H1 (cell line): ENCODE data around the gene FAM209A. TPM values are rescaled to one million over a fixed set of nuclear protein-coding genes. Genes with fewer than 3 reads are reported as not detected.

ENCODE experiments used
- CTCF ChIP-seq, 3 experiments: IDR thresholded peaks; 1 replicate in 2 of 3; 2 replicates in 1 of 3; pipeline versions ENCODE4 v1.5.1 to v1.6.1; 2011; ENCODE audit warnings: low read length in 3 of 3, mild to moderate bottlenecking in 3 of 3, inconsistent platforms in 2 of 3, low read depth in 1 of 3, moderate library complexity in 1 of 3; ENCODE audit not compliant: insufficient read depth in 1 of 3; ENCODE audit errors: control extremely low read depth in 1 of 3
- SIX5 ChIP-seq: IDR thresholded peaks from 2 replicates; pipeline ENCODE4 v1.6.1; 2011; ENCODE audit warnings: mild to moderate bottlenecking, low read depth, low read length
- polyA plus RNA-seq, 7 experiments: library from polyadenylated mRNA; depleted of rRNA in 3 of 7; stranded (reverse) in 5 of 7; unstranded in 2 of 7; fragments of >200 nt in 5 of 7; fragments of 200-250 nt in 2 of 7; gene quantifications; 1 replicate in 5 of 7; 2 replicates in 1 of 7; 4 replicates in 1 of 7; pipeline versions ENCODE4 v1.2.1 to v1.2.3, GENCODE V29; 2011 to 2013; ENCODE audit warnings: missing spikeins in 2 of 7, mixed read lengths in 2 of 7
- total RNA-seq: library from RNA; stranded (reverse); fragmentation: NEBNext Ultra II Directional; extraction: Animal tissue kit (Norgen Biotek cat#: 25700); gene quantifications from 2 replicates; pipeline ENCODE4 v1.2.1, GENCODE V29; 2021

The FAM209A gene
- total and polyA plus RNA-seq, 2 of the 8 experiments (the other 6 are each of a cell fraction or from before 2014, with no cell fraction given): 0.15 TPM; not detected in 1

GRCh38 chr20:56511926-56512325 is 12.6 kb upstream of the FAM209A start (continued):
- no peak for TF ChIP-seq CTCF (IDR thresholded peaks at IDR 0.05; ENCODE audit: control extremely low read depth in 1 of 3, insufficient read depth in 1 of 3, low read depth in 1 of 3, low read length in 3 of 3)
- TF ChIP-seq SIX5: no peak
